Measurements from ENCODE around the gene SF3B2.
A peak's percentile ranks its signal among the peaks of the same experiment; 100 is the strongest.
"Not testable (repeated sequence)": the region's sequence is repeated elsewhere in the genome, so short reads cannot be mapped to it uniquely, and the experiment has no call there.

Gene SF3B2

GRCh38 chr11:66015936-66016792 lies 36.0 kb upstream of the SF3B2 start:
- DNase-seq (ENCODE audit: low read depth in 2 of 2): no peak

DNA sequence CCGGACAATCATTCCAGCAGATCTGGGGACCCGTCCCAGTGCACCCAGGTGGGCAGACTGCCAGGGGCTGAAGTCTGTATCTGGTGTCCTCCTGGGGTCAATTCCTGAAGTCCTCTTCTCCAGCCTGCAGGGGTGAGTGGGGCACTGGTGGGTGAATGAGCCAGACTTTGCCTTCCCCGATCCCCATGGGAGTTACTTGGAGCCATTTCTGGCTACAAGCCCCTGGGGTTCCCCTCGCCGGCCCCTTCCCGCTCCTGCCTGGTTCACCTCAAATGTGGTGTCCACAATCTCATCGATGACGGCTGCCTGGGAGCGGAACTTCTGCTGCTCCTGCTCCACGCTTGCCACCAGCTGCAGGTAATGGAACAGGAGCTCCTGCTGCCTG lies 35.4 kb upstream of the SF3B2 start:
- no peak for DNase-seq (ENCODE audit: low read depth in 2 of 2)

DNA sequence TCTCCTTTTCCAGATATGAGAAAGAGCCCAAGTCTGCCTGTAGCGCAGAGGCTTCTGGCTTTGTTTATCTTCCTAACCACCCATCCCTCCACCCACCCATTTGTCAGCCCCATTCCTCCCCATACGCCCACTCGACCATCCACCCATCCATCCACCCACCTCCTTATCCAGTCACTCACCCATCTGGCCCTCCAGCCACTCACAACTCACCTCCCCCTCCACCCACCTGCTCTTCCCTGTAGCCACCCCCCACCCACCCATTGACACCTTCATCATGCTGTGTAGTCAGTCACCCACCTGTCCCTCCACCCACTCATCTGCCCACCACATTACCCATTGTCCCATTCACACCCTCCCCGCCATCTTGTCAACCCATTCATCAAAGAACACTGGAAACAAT lies 34.8 kb upstream of the SF3B2 start:
- DNase-seq (ENCODE audit: low read depth in 2 of 2): no peak

GRCh38 chr11:66020212-66020611 lies 32.0 kb upstream of the SF3B2 start:
- no peak for DNase-seq (ENCODE audit: low read depth in 2 of 2)

DNA sequence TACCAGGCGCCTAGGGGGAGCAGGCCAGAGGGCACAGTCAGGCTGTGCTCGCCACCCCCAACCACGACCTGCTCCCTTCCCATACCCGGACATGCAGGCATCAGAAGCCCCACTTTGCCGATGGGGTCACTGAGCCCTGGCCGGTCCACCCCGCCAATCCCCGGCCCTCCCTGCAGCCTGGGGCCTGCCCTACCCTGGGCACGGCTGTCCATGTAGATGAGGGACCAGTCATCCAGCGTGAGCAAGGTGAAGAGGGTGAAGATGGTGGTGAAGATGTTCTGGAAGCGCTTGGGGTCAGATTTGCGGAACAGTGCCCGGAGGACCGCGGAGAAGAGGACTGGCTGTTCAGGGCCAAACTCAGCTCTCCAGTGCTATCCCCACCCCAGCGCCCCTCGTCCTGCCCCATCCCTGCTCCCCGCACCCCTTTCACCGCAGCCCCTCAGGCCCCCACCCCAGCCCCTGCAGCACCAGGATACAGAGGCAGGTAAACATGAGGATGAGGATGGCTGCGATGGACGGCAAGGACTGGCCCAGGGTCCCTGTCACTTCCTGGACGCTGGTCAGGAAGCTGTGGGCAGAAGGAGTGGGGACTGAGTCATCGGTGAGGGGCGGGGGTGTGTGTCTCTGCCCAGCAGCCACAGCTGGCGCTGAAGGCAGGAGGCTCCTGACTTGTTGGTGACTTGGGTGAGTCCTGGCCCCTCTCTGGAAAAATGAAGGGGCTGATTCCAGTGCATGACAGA lies 31.4 kb upstream of the SF3B2 start:
- peak in 1 of 2 donors; percentile 16 for DNase-seq (ENCODE audit: low read depth in 2 of 2)

GRCh38 chr11:66022401-66023185 lies 29.6 kb upstream of the SF3B2 start:
- DNase-seq (ENCODE audit: low read depth in 2 of 2): peak; percentile 62 to 65

DNA sequence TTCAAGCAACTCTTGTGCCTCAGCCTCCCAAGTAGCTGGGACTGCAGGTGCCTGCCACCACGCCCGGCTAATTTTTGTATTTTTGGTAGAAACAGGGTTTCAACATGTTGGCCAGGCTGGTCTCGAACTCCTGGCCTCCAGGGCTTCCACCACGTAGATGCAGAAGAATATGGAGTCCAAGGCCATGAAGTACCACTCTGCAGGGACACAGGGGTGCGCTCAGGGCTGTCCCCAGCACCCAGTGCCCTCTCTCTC lies 29.1 kb upstream of the SF3B2 start:
- not testable (repeated sequence) for DNase-seq (ENCODE audit: low read depth in 2 of 2)

DNA sequence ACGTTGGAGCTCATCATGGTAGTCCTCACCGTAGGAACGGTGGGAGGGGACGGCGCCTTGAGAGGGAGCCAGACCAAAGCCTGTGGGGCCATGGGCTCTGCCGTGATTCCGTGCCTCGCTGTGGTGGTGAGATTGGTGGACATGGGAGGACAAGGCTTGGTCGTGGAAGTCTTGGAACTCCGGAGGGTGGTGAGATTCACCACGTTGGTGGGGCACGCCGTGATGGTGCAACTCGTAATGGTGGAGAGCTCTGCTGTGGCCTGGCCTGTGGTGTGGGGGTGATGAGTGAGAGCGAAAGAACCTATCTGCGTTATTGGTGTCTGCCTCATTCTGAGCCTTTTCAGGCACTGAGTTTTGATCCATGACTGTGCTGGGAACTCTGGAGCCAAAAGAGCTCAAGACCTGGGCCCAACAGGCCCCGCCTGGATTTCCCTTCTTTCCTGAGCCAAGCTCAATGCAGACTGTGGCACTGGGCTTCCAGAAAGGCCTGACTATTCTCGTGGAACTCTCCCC lies 26.1 kb upstream of the SF3B2 start, which contains the start of gene CATSPER1:
TSS of gene CATSPER1 (minus strand) at position 463 of the 513 bp plus-strand sequence. CDS start at position 363, 100 bp downstream.
- no peak for DNase-seq (ENCODE audit: low read depth in 2 of 2)

DNA sequence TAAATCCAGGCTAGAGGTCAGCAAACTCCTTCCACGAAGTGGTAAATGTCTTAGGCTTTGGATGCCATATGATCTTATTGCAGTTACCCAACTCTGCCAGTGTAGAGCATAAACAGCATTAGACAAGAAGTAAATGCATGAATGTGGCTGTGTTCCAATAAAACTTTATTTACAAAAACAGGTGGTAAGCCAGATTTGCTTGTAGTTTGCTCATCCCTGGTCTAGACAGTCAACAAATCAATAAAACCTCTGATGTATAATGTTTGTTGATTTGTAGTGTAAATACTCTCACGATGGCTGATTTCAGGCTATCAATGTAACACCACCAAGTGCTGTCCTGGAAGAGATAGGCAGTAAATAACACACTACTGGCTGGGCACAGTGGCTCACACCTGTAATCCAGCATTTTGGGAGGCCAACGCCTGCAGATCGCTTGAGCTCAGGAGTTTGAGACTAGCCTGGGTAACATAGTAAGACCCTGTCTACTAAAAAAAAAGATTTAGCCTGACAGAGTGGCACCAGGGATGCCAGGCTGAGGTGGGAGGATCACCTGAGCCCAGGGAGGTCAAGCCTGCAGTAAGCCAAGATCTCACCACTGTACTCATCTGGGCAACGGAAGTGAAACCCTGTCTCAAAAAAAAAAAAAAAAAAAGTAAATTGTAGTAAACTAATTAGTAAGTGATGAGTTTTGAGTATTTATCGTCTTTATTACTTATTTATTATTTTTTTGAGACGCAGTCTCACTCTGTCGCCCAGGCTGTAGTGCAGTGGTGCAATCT lies 19.0 kb upstream of the SF3B2 start:
- no peak for DNase-seq (ENCODE audit: low read depth in 2 of 2)

GRCh38 chr11:66035653-66036333 lies 16.4 kb upstream of the SF3B2 start:
- no peak for DNase-seq (ENCODE audit: low read depth in 2 of 2)

GRCh38 chr11:66036334-66036710 lies 15.8 kb upstream of the SF3B2 start:
- DNase-seq (ENCODE audit: low read depth in 2 of 2): no peak

DNA sequence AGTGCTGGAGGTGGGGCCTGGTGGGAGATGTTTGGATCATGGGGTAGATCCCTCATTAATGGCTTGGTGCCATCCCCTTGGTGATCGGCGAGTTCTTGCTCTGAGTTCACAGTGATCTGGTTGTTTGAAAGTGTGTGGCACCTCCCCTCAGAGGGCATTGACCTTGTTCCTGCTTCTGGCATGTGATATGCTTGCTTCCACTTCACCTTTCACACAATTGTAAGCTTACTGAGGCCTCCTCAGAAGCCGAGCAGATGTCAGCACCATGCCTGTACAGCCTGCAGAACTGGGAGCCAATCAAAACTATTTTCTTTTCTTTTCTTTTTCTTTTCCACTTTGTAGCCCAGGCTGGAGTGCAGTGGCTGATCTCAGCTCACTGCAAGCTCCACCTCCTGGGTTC lies 14.8 kb upstream of the SF3B2 start:
- DNase-seq (ENCODE audit: low read depth in 2 of 2): no peak

GRCh38 chr11:66039765-66040164 lies 12.4 kb upstream of the SF3B2 start:
- no peak for DNase-seq (ENCODE audit: low read depth in 2 of 2)

DNA sequence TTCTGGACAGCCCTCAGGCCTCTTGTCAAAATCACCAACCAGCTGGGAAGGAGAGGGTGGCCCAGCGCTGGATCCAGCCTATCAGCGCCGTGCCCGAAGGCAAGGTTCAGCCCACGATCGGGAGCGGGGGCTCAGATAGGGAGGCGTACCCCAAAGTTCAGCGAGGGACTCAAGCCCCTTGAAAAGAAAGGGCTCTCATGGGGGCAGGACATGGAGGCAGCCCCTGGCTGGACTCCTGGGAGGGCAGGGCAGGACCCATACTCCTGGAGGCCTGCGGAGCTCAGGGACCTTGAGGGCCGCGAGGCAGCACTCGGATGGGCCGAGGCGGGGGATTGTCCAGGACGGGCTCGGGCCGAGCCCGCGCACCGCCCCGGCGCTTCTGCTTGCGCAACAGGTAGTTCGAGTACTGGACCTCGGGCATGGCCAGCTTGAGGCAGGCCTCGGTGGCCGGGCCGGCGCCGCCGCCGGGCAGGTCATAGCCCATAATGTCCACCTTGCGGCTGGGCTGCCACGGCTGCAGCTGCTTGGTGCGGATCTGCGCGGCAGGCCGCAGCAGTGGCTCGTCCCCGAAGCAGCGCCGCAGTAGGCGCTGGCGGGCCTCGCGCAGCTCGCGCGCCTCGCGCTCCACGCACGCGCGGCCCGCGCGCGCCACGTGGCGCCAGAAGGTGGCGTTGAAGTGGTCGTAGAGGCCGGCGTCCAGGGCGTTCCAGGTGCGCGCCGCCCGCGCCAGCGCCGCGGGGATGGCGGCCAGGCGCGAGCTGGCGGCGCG lies 9.8 kb upstream of the SF3B2 start:
- DNase-seq (ENCODE audit: low read depth in 2 of 2): no peak

DNA sequence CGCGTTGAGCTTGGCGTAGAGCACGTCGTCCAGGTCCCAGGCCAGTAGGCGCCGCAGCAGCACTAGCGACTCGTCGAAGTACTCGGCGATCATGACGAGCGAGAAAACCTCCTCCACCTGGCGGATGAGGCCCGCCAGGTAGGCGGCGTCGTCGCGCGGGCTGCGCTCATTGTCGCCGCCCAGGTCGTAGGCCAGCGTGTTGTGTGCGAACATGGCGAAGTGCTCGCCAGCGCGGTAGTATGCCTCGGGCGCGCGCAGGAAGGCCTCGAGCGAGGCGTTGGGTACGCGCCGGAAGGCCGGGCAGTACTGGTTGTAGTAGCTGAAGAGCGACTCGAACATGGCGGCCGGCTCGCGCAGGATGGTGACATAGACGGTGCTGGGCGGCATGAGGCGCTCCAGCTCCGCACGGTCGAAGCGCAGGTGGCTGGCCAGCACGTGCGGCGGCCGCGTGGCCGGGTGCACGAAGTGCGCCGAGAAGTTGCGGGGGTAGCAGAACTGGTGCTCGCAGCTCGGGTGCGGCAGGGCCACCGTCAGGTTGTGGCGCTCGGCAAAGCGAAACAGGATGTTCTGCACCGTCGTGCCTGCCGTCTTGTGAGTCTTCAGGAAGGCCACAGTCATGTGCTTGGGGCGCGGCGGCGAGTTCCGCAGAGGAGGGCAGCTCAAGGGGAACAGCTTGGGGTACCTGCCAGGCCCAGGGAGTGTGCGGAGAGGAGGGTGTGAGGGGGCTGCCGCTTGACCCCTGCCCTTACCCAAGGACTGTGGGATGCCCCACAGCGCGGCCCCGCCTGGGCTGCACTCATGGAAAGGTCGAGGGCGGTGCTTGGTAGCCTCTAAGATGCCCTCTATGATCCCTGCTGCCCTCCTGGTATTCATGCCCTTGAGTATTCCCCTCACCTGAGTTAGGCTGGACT lies 8.9 kb upstream of the SF3B2 start:
- DNase-seq (ENCODE audit: low read depth in 2 of 2): no peak

GRCh38 chr11:66044757-66045156 lies 7.4 kb upstream of the SF3B2 start:
- no peak for DNase-seq (ENCODE audit: low read depth in 2 of 2)

GRCh38 chr11:66045177-66045639 lies 7.0 kb upstream of the SF3B2 start:
- DNase-seq (ENCODE audit: low read depth in 2 of 2): peak; percentile 55 to 75

- no peak for DNase-seq (ENCODE audit: low read depth in 2 of 2)
Observed at GRCh38 chr11:66046901-66047300, 5.3 kb upstream of the SF3B2 start.
